ENCODE results near the gene PALD1.

DNA sequence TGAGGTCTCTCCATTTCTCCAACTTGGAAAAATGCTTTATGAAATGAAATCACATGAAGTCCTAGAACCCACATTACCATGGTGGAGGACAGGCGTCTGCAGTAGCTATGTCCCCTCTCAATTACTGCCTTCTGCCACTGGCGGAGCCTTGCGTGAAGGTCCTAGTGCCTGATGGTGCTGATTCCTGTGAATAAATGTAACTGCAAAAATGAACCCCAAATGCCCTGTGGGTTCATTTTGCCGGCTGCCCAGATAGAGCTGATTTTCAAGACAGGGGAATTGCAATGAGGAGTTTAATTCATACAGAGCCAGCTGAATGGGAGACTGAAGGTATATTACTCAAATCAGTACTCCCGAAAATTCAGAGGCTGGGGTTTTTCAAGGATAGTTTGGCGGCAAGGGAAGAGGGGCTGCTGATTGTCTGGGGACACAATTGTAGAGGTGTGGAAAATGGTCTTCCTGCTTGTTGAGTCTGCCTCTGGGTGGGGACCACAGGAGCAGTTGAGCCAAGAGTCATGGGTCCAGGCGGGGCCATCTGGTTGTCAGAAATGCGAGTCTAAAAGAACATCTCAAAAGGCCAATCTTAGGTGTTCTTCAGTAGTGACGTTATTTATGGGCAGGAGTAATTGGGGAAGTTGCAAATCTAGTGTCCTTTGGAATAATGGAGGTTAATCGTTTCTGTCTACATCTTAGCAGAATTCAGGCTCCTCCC, 110.4 kb downstream of the PALD1 start:
- TF ChIP-seq, protein P1, sequence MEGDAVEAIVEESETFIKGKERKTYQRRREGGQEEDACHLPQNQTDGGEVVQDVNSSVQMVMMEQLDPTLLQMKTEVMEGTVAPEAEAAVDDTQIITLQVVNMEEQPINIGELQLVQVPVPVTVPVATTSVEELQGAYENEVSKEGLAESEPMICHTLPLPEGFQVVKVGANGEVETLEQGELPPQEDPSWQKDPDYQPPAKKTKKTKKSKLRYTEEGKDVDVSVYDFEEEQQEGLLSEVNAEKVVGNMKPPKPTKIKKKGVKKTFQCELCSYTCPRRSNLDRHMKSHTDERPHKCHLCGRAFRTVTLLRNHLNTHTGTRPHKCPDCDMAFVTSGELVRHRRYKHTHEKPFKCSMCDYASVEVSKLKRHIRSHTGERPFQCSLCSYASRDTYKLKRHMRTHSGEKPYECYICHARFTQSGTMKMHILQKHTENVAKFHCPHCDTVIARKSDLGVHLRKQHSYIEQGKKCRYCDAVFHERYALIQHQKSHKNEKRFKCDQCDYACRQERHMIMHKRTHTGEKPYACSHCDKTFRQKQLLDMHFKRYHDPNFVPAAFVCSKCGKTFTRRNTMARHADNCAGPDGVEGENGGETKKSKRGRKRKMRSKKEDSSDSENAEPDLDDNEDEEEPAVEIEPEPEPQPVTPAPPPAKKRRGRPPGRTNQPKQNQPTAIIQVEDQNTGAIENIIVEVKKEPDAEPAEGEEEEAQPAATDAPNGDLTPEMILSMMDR (conservative IDR thresholded peaks at IDR 0.05; ENCODE audit: low read depth in 2 of 2) = no peak
- no peak for TF ChIP-seq POLR2AphosphoS5 (IDR thresholded peaks at IDR 0.05; ENCODE audit: low read depth)
- no peak for TF ChIP-seq NANOG (IDR thresholded peaks at IDR 0.05; ENCODE audit: borderline replicate concordance)
- TF ChIP-seq, protein P2, sequence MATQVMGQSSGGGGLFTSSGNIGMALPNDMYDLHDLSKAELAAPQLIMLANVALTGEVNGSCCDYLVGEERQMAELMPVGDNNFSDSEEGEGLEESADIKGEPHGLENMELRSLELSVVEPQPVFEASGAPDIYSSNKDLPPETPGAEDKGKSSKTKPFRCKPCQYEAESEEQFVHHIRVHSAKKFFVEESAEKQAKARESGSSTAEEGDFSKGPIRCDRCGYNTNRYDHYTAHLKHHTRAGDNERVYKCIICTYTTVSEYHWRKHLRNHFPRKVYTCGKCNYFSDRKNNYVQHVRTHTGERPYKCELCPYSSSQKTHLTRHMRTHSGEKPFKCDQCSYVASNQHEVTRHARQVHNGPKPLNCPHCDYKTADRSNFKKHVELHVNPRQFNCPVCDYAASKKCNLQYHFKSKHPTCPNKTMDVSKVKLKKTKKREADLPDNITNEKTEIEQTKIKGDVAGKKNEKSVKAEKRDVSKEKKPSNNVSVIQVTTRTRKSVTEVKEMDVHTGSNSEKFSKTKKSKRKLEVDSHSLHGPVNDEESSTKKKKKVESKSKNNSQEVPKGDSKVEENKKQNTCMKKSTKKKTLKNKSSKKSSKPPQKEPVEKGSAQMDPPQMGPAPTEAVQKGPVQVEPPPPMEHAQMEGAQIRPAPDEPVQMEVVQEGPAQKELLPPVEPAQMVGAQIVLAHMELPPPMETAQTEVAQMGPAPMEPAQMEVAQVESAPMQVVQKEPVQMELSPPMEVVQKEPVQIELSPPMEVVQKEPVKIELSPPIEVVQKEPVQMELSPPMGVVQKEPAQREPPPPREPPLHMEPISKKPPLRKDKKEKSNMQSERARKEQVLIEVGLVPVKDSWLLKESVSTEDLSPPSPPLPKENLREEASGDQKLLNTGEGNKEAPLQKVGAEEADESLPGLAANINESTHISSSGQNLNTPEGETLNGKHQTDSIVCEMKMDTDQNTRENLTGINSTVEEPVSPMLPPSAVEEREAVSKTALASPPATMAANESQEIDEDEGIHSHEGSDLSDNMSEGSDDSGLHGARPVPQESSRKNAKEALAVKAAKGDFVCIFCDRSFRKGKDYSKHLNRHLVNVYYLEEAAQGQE (IDR thresholded peaks at IDR 0.05; ENCODE audit: unreplicated experiment) = no peak
